HCT116 (cell line): ENCODE results near the gene HSPA4. TPM values are rescaled to one million over a fixed set of nuclear protein-coding genes. Genes with fewer than 3 reads are reported as not detected.
"Not testable (repeated sequence)": the region's sequence is repeated elsewhere in the genome, so short reads cannot be mapped to it uniquely, and the experiment has no call there.

Experiments used
- ATAC-seq: fragments of 200-7000 bp; cut with Tn5 transposase; 2 replicates; pipeline ENCODE4 v1.9.1; 2020; ENCODE audit warnings: mild to moderate bottlenecking, moderate library complexity
- BruUV-seq: library from RNA; stranded (reverse); fragments of 400-500 nt; replicated peaks from 2 replicates; lab custom pipeline; 2021; lab: Mats Ljungman, UMichigan
- CTCF ChIA-PET: fragments of 300-600 bp; sonication (Branson Sonifier 250); formaldehyde crosslinking; loops from one replicate; lab custom pipeline; 2021; ENCODE audit warnings: antibody characterized with exemption; lab: Charles Lee
- POLR2A ChIA-PET: fragments of 300-600, 350-600 bp; sonication (Branson Sonifier 250); formaldehyde crosslinking; loops from one replicate; lab custom pipeline; 2021; ENCODE audit warnings: antibody characterized with exemption; lab: Charles Lee
- RAD21 ChIA-PET, 2 experiments: fragments of 300-600 bp; sonication (Branson Sonifier 250); formaldehyde crosslinking; loops; one replicate each; lab custom pipeline; 2023; ENCODE audit warnings: low total read pairs in 2 of 2; ENCODE audit not compliant: uncharacterized antibody in 2 of 2, unreplicated experiment in 2 of 2, low non-redundant PET in 1 of 2; lab: Charles Lee
- DNase-seq: peaks from one replicate; pipeline ENCODE4 v3.0.0-alpha.2; 2010; ENCODE audit warnings: low read depth, low spot score
- H2AFZ ChIP-seq: fragments of 200-600 bp; shearing (Covaris generic), sonication (generic); 2 replicates; pipeline ENCODE4 v1.6.1; 2017; ENCODE audit warnings: low read depth, mixed run types, mixed read lengths, antibody characterized with exemption, low read length; ENCODE audit not compliant: poor library complexity, severe bottlenecking
- H3K27ac ChIP-seq: 2 replicates; pipeline ENCODE4 v1.5.1; 2012; ENCODE audit warnings: low read depth, low read length
- H3K27me3 ChIP-seq: fragments of 200-600 bp; sonication (generic); 2 replicates; pipeline ENCODE4 v1.6.1; 2016; ENCODE audit warnings: mixed run types, low read length, mixed read lengths; ENCODE audit not compliant: insufficient read depth
- H3K36me3 ChIP-seq, 2 experiments: fragments of 200-500 bp in 1 of 2; fragments of 200-600 bp in 1 of 2; sonication (Bioruptor generic) in 1 of 2; sonication (generic) in 1 of 2; 2 replicates each; pipeline versions ENCODE4 v1.5.1 to v1.6.1; 2014 to 2016; ENCODE audit warnings: low read length in 2 of 2, inconsistent platforms in 1 of 2, mixed read lengths in 1 of 2, mixed run types in 1 of 2; ENCODE audit not compliant: insufficient read depth in 2 of 2, control insufficient read depth in 1 of 2
- H3K4me1 ChIP-seq, 2 experiments: fragments of 200-600 bp in 1 of 2; sonication (generic) in 1 of 2; 2 replicates each; pipeline versions ENCODE4 v1.5.1 to v1.6.1; 2012 to 2017; ENCODE audit warnings: low read length in 2 of 2, inconsistent platforms in 1 of 2, mild to moderate bottlenecking in 1 of 2, mixed read lengths in 1 of 2, mixed run types in 1 of 2, moderate library complexity in 1 of 2; ENCODE audit not compliant: insufficient read depth in 2 of 2, control insufficient read depth in 1 of 2
- H3K4me2 ChIP-seq: fragments of 200-600 bp; sonication (generic); 2 replicates; pipeline ENCODE4 v1.6.1; 2017; ENCODE audit warnings: mixed run types, low read length, mixed read lengths
- H3K4me3 ChIP-seq, 2 experiments: fragments of 200-600 bp in 1 of 2; sonication (generic) in 1 of 2; replicated peaks in 1 of 2; 2 replicates each; pipeline ENCODE4 v1.5.1; 2011 to 2016; ENCODE audit warnings: low read length in 2 of 2, control low read depth in 1 of 2, low read depth in 1 of 2, mild to moderate bottlenecking in 1 of 2, mixed read lengths in 1 of 2, mixed run types in 1 of 2
- H3K79me2 ChIP-seq: fragments of 200-600 bp; sonication (generic); 2 replicates; pipeline ENCODE4 v1.6.1; 2017; ENCODE audit warnings: mild to moderate bottlenecking, mixed run types, low read length, moderate library complexity, mixed read lengths; ENCODE audit not compliant: insufficient read depth
- H3K9ac ChIP-seq: fragments of 200-600 bp; sonication (generic); 2 replicates; pipeline ENCODE4 v1.6.1; 2016; ENCODE audit warnings: low read length, mixed read lengths
- H3K9me2 ChIP-seq: fragments of 200-600 bp; sonication (generic), shearing (Covaris generic); 2 replicates; pipeline ENCODE4 v1.6.1; 2017; ENCODE audit warnings: mixed run types, mild to moderate bottlenecking, moderate library complexity; ENCODE audit not compliant: insufficient read depth
- H3K9me3 ChIP-seq, 2 experiments: fragments of 200-500 bp in 1 of 2; fragments of 200-600 bp in 1 of 2; sonication (Bioruptor generic) in 1 of 2; sonication (generic) in 1 of 2; 2 replicates each; pipeline ENCODE4 v1.6.1; 2014 to 2017; ENCODE audit warnings: low read length in 2 of 2, mixed read lengths in 2 of 2, inconsistent platforms in 1 of 2, low read depth in 1 of 2, mild to moderate bottlenecking in 1 of 2, mixed run types in 1 of 2, moderate library complexity in 1 of 2; ENCODE audit not compliant: control insufficient read depth in 1 of 2, insufficient read depth in 1 of 2
- H4K20me1 ChIP-seq: fragments of 200-600 bp; sonication (generic), shearing (Covaris generic); 2 replicates; pipeline ENCODE4 v1.6.1; 2017; ENCODE audit warnings: mixed run types, mild to moderate bottlenecking, moderate library complexity; ENCODE audit not compliant: insufficient read depth
- CBX3 ChIP-seq: IDR thresholded peaks from 2 replicates; pipeline ENCODE4 v1.6.1; 2012; ENCODE audit warnings: low read depth
- CEBPB ChIP-seq: IDR thresholded peaks from 2 replicates; pipeline ENCODE4 v1.6.1; 2012; ENCODE audit warnings: low read depth
- EZH2phosphoT487 ChIP-seq: fragments of 200-600 bp; IDR thresholded peaks from 2 replicates; pipeline ENCODE4 v1.6.1; 2018; ENCODE audit warnings: antibody characterized with exemption, borderline replicate concordance
- FOSL1 ChIP-seq: IDR thresholded peaks from 2 replicates; pipeline ENCODE4 v1.6.1; 2012; ENCODE audit warnings: low read depth
- JUND ChIP-seq: IDR thresholded peaks from 2 replicates; pipeline ENCODE4 v1.6.1; 2012
- POLR2AphosphoS5 ChIP-seq: IDR thresholded peaks from 2 replicates; pipeline ENCODE4 v1.6.1; 2011; ENCODE audit warnings: mild to moderate bottlenecking, low read depth, low read length, moderate library complexity
- RAD21 ChIP-seq: IDR thresholded peaks from 2 replicates; pipeline ENCODE4 v1.6.1; 2012; ENCODE audit warnings: low read depth, mild to moderate bottlenecking
- SP1 ChIP-seq: IDR thresholded peaks from 2 replicates; pipeline ENCODE4 v1.6.1; 2012; ENCODE audit warnings: low read depth
- SRF ChIP-seq: IDR thresholded peaks from 2 replicates; pipeline ENCODE4 v1.6.1; 2012; ENCODE audit warnings: low read depth
- TCF7L2 ChIP-seq: IDR thresholded peaks from 2 replicates; pipeline ENCODE4 v1.7.0; 2011; ENCODE audit warnings: borderline replicate concordance, inconsistent platforms; ENCODE audit not compliant: insufficient read depth, insufficient read length; ENCODE audit errors: extremely low read depth
- intact Hi-C: fragments of 100-400 bp; cut with micrococcal nuclease; formaldehyde crosslinking; loops from 2 replicates; pipeline ENCODE4 v1.10.0; 2022
- total RNA-seq: library from RNA; stranded (reverse); gene quantifications from one replicate; pipeline ENCODE4 v1.2.1, GENCODE V29; 2021; ENCODE audit not compliant: unreplicated experiment
- TF ChIP-seq, protein P1 (sequence below), 3 experiments: fragments of 200-600 bp in 1 of 3; sonication (generic) in 1 of 3; IDR thresholded peaks in 2 of 3; conservative IDR thresholded peaks in 1 of 3; 2 replicates each; pipeline ENCODE4 v1.5.1; 2012 to 2017; ENCODE audit warnings: low read depth in 2 of 3, low read length in 2 of 3, antibody characterized with exemption in 1 of 3, borderline replicate concordance in 1 of 3, control low read depth in 1 of 3, mild to moderate bottlenecking in 1 of 3, mixed read lengths in 1 of 3, mixed run types in 1 of 3, moderate library complexity in 1 of 3; ENCODE audit not compliant: insufficient read depth in 1 of 3
- TF ChIP-seq, protein P2 (sequence below): IDR thresholded peaks from 2 replicates; pipeline ENCODE4 v1.6.1; 2011; ENCODE audit warnings: mild to moderate bottlenecking, low read length, moderate library complexity; ENCODE audit not compliant: insufficient replicate concordance; ENCODE audit errors: extremely low read depth
- TF ChIP-seq, protein P3 (sequence below): IDR thresholded peaks from 2 replicates; pipeline ENCODE4 v1.6.1; 2012
- TF ChIP-seq, protein P4 (sequence below): IDR thresholded peaks from 2 replicates; pipeline ENCODE4 v1.6.1; 2012; ENCODE audit warnings: low read depth

The HSPA4 gene
- total RNA-seq, 1 experiment from 2014 or later = 212 TPM

DNA sequence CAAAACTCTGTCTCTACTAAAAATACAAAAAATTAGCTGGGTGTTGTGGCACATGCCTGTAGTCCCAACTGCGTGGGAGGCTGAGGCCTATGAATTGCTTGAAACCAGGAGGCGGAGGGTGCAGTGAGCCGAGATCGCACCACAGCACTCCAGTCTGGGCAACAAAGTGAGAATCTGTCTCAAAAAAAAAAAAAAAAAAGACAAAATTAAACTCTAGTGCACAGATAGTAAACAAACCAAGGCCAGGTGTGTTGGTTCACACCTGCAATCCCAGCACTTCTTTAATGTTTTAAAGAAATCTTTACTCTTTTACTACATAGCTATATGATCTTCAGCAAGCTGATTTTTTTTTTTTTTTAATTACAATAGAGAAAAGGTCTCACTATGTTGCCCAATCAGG, 33.8 kb upstream of the HSPA4 start:
- intact Hi-C loops = no loop called here
- Histone ChIP-seq H4K20me1 (no peaks in the 10 kb centered on the region), H3K4me2 (no peak overlapping the region), H3K27ac (no peak overlapping the region), H3K9ac (no peak overlapping the region), H3K79me2 (peaks cover 26% of the 10 kb centered on the region), H3K36me3 (peaks cover 0 to 11% of the 10 kb centered on the region in 2 experiments; a peak in 1 of 4 replicates), H3K9me3 (no peaks in the 10 kb centered on the region), H3K27me3 (no peaks in the 10 kb centered on the region), H3K4me3 (no peak overlapping the region), H3K4me1 (peaks cover 2 to 9% of the 10 kb centered on the region in 2 experiments; a peak in 2 of 4 replicates), H3K9me2 (no peaks in the 10 kb centered on the region), H2AFZ (no peak overlapping the region)
- CTCF ChIA-PET = no interaction called here
- DNase-seq = no peak
- no TSS peak for BruUV-seq
- RAD21 ChIA-PET = no interaction called here
- POLR2A ChIA-PET = no interaction called here
- TF ChIP-seq FOSL1 (no peak), TCF7L2 (no peak), RAD21 (no peak), SRF (no peak), POLR2AphosphoS5 (no peak), CBX3 (no peak), JUND (no peak), CEBPB (no peak), EZH2phosphoT487 (no peak), SP1 (no peak)
- TF ChIP-seq, protein P1, sequence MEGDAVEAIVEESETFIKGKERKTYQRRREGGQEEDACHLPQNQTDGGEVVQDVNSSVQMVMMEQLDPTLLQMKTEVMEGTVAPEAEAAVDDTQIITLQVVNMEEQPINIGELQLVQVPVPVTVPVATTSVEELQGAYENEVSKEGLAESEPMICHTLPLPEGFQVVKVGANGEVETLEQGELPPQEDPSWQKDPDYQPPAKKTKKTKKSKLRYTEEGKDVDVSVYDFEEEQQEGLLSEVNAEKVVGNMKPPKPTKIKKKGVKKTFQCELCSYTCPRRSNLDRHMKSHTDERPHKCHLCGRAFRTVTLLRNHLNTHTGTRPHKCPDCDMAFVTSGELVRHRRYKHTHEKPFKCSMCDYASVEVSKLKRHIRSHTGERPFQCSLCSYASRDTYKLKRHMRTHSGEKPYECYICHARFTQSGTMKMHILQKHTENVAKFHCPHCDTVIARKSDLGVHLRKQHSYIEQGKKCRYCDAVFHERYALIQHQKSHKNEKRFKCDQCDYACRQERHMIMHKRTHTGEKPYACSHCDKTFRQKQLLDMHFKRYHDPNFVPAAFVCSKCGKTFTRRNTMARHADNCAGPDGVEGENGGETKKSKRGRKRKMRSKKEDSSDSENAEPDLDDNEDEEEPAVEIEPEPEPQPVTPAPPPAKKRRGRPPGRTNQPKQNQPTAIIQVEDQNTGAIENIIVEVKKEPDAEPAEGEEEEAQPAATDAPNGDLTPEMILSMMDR (IDR thresholded peaks at IDR 0.05 in 2 of 3, conservative IDR thresholded peaks at IDR 0.05 in 1 of 3; ENCODE audit: borderline replicate concordance in 1 of 3, insufficient read depth in 1 of 3, low read depth in 2 of 3, low read length in 2 of 3) = no peak
- TF ChIP-seq, protein P2, sequence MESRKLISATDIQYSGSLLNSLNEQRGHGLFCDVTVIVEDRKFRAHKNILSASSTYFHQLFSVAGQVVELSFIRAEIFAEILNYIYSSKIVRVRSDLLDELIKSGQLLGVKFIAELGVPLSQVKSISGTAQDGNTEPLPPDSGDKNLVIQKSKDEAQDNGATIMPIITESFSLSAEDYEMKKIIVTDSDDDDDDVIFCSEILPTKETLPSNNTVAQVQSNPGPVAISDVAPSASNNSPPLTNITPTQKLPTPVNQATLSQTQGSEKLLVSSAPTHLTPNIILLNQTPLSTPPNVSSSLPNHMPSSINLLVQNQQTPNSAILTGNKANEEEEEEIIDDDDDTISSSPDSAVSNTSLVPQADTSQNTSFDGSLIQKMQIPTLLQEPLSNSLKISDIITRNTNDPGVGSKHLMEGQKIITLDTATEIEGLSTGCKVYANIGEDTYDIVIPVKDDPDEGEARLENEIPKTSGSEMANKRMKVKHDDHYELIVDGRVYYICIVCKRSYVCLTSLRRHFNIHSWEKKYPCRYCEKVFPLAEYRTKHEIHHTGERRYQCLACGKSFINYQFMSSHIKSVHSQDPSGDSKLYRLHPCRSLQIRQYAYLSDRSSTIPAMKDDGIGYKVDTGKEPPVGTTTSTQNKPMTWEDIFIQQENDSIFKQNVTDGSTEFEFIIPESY = no peak
- TF ChIP-seq, protein P3, sequence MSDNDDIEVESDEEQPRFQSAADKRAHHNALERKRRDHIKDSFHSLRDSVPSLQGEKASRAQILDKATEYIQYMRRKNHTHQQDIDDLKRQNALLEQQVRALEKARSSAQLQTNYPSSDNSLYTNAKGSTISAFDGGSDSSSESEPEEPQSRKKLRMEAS = no peak
- TF ChIP-seq, protein P4, sequence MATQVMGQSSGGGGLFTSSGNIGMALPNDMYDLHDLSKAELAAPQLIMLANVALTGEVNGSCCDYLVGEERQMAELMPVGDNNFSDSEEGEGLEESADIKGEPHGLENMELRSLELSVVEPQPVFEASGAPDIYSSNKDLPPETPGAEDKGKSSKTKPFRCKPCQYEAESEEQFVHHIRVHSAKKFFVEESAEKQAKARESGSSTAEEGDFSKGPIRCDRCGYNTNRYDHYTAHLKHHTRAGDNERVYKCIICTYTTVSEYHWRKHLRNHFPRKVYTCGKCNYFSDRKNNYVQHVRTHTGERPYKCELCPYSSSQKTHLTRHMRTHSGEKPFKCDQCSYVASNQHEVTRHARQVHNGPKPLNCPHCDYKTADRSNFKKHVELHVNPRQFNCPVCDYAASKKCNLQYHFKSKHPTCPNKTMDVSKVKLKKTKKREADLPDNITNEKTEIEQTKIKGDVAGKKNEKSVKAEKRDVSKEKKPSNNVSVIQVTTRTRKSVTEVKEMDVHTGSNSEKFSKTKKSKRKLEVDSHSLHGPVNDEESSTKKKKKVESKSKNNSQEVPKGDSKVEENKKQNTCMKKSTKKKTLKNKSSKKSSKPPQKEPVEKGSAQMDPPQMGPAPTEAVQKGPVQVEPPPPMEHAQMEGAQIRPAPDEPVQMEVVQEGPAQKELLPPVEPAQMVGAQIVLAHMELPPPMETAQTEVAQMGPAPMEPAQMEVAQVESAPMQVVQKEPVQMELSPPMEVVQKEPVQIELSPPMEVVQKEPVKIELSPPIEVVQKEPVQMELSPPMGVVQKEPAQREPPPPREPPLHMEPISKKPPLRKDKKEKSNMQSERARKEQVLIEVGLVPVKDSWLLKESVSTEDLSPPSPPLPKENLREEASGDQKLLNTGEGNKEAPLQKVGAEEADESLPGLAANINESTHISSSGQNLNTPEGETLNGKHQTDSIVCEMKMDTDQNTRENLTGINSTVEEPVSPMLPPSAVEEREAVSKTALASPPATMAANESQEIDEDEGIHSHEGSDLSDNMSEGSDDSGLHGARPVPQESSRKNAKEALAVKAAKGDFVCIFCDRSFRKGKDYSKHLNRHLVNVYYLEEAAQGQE = no peak
- no peak for ATAC-seq

DNA sequence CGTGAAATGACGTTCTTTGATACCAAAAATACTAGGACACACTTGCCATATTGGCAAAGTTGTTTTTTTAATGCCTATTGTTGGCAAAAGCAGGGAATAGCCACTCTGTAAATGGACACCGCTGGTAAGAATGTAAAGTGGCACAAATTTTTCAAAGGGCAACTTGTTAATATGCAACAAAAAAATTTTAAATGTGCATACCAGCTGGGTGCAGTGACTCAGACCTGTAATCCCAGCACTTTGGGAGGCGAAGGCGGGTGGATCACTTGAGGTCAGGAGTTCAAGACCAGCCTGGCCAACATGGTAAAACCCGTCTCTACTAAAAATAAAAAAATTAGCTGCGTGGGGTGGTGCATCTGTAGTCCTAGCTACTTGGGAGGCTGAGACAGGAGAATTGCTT, 32.3 kb upstream of the HSPA4 start:
- H3K9me2 ChIP-seq, H4K20me1 ChIP-seq, H3K4me2 ChIP-seq, BruUV-seq, intact Hi-C loops, H3K4me3 ChIP-seq, H3K27ac ChIP-seq, H3K4me1 ChIP-seq, H3K9me3 ChIP-seq, RAD21 ChIA-PET, POLR2A ChIA-PET, H2AFZ ChIP-seq, H3K9ac ChIP-seq, ATAC-seq, DNase-seq, CTCF ChIA-PET, H3K27me3 ChIP-seq: not testable (repeated sequence)
- H3K79me2 ChIP-seq = peaks cover 41% of the 10 kb centered on the region
- peaks cover 0 to 11% of the 10 kb centered on the region in 2 experiments; a peak in 1 of 4 replicates for H3K36me3 ChIP-seq
